Measurements from ENCODE around the gene CASTOR1.

The CASTOR1 gene

DNA sequence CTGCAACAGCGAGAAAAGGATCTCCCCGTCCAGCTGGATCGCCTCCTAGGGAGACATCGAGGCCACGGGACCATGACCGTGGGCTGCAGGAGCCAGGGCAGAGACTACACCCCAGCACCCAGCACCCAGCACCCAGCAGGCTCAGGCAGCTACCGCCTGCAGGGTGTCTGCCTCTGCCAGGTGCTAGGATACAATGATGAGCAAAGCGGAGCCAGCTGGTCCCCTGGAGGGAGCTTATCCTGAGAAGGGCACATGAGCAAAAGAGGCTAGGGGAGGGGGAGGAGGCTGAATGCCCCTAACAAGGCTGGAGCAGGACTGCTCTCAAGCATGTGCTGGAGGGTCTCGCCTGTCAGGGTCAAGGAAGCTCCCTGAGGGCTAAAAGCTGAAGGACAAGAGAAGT is 4.8 kb upstream of the CASTOR1 start:
- H3K36me3 ChIP-seq (ENCODE audit: low read length) = no peaks in the 10 kb centered on the region
- H3K9ac ChIP-seq (ENCODE audit: low read length) = no peak overlapping the region
- no peaks in the 10 kb centered on the region for H3K9me2 ChIP-seq (replicated peaks; ENCODE audit: insufficient read depth, low read length)

DNA sequence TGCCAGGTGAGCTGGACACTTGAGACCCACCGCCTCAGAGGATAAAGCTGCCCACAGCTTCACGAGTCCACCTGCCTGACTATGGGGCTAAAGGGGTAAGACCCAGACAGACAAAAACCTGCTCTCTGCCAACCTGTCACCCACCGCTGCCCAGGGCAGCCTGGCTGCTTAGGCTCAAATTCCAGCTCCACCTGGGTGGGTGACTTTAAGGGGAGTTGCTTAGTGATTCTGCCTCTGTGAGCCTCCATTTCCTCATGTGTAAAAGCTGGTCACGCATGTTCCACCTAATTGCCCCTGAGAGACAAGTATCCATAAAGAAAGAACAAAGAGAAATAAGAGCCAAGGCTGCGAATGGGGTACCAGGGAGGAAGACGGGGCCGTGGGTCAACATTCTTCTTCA is 3.7 kb upstream of the CASTOR1 start:
- Histone ChIP-seq H3K27me3 (ENCODE audit: low read length) (no peaks in the 10 kb centered on the region), H3K9me2 (replicated peaks; ENCODE audit: insufficient read depth, low read length) (no peaks in the 10 kb centered on the region), H4K20me1 (ENCODE audit: low read depth, low read length) (no peaks in the 10 kb centered on the region), H3K36me3 (ENCODE audit: low read length) (no peaks in the 10 kb centered on the region), H3F3A (ENCODE audit: insufficient read depth) (peaks cover 5% of the 10 kb centered on the region; the same call in 1 of the 2 replicates), H3K27ac (ENCODE audit: low read depth, low read length) (no peak overlapping the region), H3K9me3 (ENCODE audit: insufficient read depth, low read length) (no peaks in the 10 kb centered on the region), H3K9ac (ENCODE audit: low read length) (no peak overlapping the region), H3K4me3 (ENCODE audit: insufficient read depth, low read length, poor library complexity, severe bottlenecking) (no peak overlapping the region), H3K79me2 (ENCODE audit: insufficient read depth, low read length) (no peaks in the 10 kb centered on the region), H3K4me2 (ENCODE audit: low read depth, low read length, poor library complexity, severe bottlenecking) (no peak overlapping the region), H2AFZ (ENCODE audit: low read depth, low read length, severe bottlenecking) (no peak overlapping the region)
- TF ChIP-seq, protein P1, sequence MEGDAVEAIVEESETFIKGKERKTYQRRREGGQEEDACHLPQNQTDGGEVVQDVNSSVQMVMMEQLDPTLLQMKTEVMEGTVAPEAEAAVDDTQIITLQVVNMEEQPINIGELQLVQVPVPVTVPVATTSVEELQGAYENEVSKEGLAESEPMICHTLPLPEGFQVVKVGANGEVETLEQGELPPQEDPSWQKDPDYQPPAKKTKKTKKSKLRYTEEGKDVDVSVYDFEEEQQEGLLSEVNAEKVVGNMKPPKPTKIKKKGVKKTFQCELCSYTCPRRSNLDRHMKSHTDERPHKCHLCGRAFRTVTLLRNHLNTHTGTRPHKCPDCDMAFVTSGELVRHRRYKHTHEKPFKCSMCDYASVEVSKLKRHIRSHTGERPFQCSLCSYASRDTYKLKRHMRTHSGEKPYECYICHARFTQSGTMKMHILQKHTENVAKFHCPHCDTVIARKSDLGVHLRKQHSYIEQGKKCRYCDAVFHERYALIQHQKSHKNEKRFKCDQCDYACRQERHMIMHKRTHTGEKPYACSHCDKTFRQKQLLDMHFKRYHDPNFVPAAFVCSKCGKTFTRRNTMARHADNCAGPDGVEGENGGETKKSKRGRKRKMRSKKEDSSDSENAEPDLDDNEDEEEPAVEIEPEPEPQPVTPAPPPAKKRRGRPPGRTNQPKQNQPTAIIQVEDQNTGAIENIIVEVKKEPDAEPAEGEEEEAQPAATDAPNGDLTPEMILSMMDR (IDR thresholded peaks at IDR 0.05; ENCODE audit: insufficient read depth, low read length, poor library complexity, severe bottlenecking) = no peak
- TF ChIP-seq EZH2phosphoT487 (conservative IDR thresholded peaks at IDR 0.05; ENCODE audit: low read length) = no peak

More for the DNA sequence above, 4.8 kb upstream of the CASTOR1 start:
- no peaks in the 10 kb centered on the region for H3K79me2 ChIP-seq (ENCODE audit: insufficient read depth, low read length)
- no peak overlapping the region for H3K4me2 ChIP-seq (ENCODE audit: low read depth, low read length, poor library complexity, severe bottlenecking)
- TF ChIP-seq, protein P1 (IDR thresholded peaks at IDR 0.05; ENCODE audit: insufficient read depth, low read length, poor library complexity, severe bottlenecking) = no peak
- no peak for TF ChIP-seq EZH2phosphoT487 (conservative IDR thresholded peaks at IDR 0.05; ENCODE audit: low read length)
- no peak overlapping the region for H2AFZ ChIP-seq (ENCODE audit: low read depth, low read length, severe bottlenecking)
- H3K9me3 ChIP-seq (ENCODE audit: insufficient read depth, low read length) = no peaks in the 10 kb centered on the region
- H3K27me3 ChIP-seq (ENCODE audit: low read length) = no peaks in the 10 kb centered on the region
- H3K27ac ChIP-seq (ENCODE audit: low read depth, low read length) = no peak overlapping the region
- no peaks in the 10 kb centered on the region for H4K20me1 ChIP-seq (ENCODE audit: low read depth, low read length)
- peaks cover 5% of the 10 kb centered on the region; the same call in 1 of the 2 replicates for H3F3A ChIP-seq (ENCODE audit: insufficient read depth)
- no peak overlapping the region for H3K4me3 ChIP-seq (ENCODE audit: insufficient read depth, low read length, poor library complexity, severe bottlenecking)

DNA sequence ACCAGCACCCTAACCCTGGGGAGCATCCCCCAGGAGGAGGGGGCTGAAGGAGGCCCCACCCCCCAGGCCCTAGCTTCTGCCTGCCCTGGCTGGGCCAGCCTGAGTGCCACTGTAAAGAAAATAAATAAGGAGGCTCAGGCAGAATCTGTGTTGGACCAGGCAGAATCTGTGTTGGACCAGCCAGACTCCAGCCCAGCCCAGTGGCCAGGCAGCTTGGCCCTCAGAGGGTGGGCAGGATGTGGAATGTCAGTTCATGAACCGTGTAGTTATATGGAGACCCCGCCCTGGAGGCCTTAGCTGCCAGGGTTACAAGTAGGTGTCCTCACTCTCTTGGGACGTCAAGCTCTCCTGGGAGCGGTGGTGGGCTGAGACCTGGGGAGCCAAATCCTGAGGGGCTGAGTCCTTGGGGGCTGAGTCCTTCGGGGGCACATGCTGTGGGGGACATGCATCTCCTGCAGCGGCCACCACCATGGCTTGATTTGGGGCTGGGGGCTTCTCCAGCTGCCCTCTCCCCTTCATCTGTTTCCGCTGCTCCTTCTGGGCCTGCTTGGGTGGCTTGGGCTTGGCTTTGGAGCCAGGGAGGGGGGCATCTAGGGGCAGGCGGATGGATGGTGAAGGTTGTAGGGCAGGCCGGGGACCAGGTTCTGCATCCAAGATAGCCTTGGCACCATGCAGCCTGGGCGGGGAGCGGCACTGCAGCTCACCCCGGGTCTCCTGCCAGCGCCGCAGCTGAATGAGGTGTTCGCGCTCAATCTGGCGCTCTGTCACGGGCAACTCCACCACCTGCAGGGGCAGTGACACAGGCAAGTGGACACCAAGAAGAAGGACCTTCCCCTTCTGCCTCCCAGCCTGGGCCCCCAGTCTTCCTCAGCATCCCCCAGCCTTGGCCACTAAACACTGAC is 3.0 kb upstream of the CASTOR1 start:
- Histone ChIP-seq H3K79me2 (ENCODE audit: insufficient read depth, low read length) (no peaks in the 10 kb centered on the region), H4K20me1 (ENCODE audit: low read depth, low read length) (no peaks in the 10 kb centered on the region), H3K9me2 (replicated peaks; ENCODE audit: insufficient read depth, low read length) (no peaks in the 10 kb centered on the region), H3K4me2 (ENCODE audit: low read depth, low read length, poor library complexity, severe bottlenecking) (no peak overlapping the region), H3F3A (ENCODE audit: insufficient read depth) (peaks cover 5% of the 10 kb centered on the region; the same call in 1 of the 2 replicates), H3K27me3 (ENCODE audit: low read length) (no peaks in the 10 kb centered on the region), H3K9me3 (ENCODE audit: insufficient read depth, low read length) (no peaks in the 10 kb centered on the region), H3K36me3 (ENCODE audit: low read length) (no peaks in the 10 kb centered on the region), H3K4me3 (ENCODE audit: insufficient read depth, low read length, poor library complexity, severe bottlenecking) (no peak overlapping the region), H3K9ac (ENCODE audit: low read length) (no peak overlapping the region), H2AFZ (ENCODE audit: low read depth, low read length, severe bottlenecking) (no peak overlapping the region), H3K27ac (ENCODE audit: low read depth, low read length) (no peak overlapping the region)
- no peak for TF ChIP-seq EZH2phosphoT487 (conservative IDR thresholded peaks at IDR 0.05; ENCODE audit: low read length)
- TF ChIP-seq, protein P1 (IDR thresholded peaks at IDR 0.05; ENCODE audit: insufficient read depth, low read length, poor library complexity, severe bottlenecking) = no peak

Data from SU-DHL-6 (cell line).